HG02884 (cell line): ENCODE data around the gene GHRH.

Experiments
- ATAC-seq: cut with Tn5 transposase; IDR thresholded peaks from one replicate; pipeline ENCODE4 v1.9.1; 2021; ENCODE audit warnings: mild to moderate bottlenecking, moderate library complexity; ENCODE audit not compliant: unreplicated experiment

GHRH gene

DNA sequence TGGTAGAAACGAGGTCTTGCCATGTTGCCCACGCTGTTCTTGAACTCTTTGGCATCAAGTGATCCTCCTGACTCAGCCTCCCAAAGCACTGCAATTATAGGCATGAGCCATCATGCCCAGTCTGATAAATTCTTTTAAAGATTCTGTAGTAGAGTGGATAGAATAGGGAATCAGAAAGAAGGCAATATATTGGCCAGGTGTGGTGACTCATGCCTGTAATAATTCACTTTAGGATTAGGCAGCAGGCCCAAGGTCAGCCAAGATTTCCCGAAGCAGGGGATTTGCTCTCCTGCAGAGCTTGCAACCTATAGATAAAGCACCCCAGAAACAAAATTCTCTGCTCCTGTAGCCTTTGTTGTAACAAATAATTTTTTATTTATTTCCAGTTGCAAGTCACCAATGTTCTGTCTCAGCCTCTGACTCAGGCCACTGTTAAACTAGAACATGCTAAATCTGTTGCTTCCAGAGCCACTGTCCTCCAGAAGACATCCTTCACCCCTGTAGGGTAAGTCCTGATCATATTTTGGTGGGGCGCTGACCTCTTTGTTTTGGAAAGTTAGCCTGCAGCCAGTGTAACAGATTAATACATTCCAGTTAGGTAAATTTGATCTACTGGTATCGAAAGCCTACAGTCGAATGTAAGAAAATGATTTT is 51.8 kb downstream of the GHRH start:
- no peak for ATAC-seq

DNA sequence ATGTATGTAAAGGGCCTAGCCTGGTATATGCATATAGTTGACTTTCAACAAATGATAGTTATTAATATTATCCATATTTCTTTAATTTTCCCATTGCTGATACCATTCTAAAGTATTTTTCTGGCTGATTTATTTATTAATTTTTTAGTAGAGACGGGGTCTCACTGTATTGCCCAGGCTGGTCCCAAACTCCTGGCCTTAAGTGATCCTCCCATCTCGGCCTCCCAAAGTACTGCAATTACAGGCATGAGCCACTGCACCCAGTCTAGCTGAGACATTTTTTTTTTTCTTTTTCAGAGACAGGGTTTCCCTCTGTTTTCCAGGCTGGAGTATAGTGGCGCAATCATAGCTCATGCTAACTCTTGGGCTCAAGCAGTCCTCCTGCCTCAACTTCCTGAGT is 52.4 kb downstream of the GHRH start:
- no peak for ATAC-seq

GRCh38 chr20:37207171-37207570 is 54.4 kb downstream of the GHRH start:
- no peak for ATAC-seq

DNA sequence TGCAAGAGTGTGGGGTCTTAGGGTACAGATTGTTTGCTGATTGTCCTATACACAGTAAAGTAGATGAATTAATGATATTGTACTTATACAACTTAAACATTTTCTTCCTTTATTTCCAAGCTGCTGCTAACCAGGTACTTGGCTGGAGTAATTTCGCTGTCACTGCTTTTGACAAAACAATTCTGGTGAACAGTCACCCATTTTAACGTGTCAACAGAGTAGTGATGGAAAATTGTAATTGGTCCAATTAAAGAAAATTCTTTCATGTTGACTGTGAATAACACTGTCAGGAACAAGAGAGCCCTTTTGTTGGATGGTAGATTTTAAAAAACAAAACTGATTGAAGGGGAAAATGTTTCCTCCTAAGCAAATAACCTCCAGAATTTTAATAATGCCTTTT is 55.8 kb downstream of the GHRH start:
- ATAC-seq = no peak

GRCh38 chr20:37205130-37205529 is 56.5 kb downstream of the GHRH start:
- no peak for ATAC-seq

DNA sequence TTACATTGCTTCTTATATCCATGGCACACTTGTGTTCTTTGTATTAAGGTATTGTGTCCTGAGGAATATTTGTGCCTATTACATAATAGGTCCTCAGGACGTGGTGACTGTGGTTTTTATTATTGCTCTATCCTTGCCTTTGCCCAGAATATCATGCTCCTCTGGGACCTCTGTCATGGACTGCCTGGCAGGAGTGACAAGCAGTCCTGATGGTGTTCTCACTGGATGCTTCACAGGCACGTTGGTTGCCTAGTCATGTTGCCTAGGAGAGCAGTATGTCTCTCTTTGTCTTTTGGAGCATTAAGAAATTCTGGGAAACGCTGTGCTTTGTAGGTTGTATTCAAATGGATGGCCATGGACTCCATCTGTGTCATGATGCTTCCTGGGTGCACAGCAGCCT is 57.6 kb downstream of the GHRH start:
- no peak for ATAC-seq

DNA sequence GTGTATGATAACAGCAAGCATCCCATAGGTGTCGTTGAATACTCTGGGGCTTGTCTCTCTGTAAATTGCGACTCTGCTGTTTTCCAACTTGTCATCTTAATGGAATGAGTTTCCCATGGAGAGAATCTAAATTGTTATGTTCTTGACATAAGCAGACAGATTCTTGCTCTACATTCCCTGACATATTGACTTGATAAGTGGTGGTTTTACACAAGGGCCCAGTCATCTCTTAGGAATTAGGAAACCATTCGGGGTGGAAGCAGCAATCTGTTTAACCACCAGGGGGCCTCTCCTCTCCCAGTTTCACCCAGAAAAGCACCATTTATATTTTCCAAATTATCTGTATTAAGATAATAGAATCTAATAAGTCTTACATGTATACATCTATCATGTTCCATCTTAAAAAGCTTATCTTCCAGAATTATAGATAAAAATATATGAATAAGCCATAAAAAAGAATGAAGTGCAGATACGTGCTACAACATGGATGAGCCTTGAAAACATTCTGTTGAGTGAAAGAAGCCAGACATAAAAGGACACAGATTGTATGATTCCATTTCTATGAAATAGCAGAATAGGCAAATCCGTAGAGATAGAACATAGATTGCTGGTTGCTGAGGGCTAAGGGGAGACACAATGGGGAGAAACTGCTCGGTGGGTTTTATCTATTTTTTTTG is 59.2 kb downstream of the GHRH start:
- no peak for ATAC-seq

GRCh38 chr20:37201827-37202162 is 59.8 kb downstream of the GHRH start:
- no peak for ATAC-seq
